Lower leg skin (tissue), 4 donors: Measurements from ENCODE around the gene ZYX. TPM values are rescaled to one million over a fixed set of nuclear protein-coding genes. Genes with fewer than 3 reads are reported as not detected.
"Not testable (repeated sequence)": the region's sequence is repeated elsewhere in the genome, so short reads cannot be mapped to it uniquely, and the experiment has no call there.

ENCODE experiments used
- DNase-seq, 2 donors: peaks; one replicate each; pipeline ENCODE4 v3.0.0-alpha.2; 2019; ENCODE audit warnings: low spot score in 2 of 2
- H3K4me3 ChIP-seq: fragments of 200-600 bp; sonication (generic); 2 replicates; pipeline ENCODE4 v1.5.1; 2017; ENCODE audit warnings: mild to moderate bottlenecking, low read depth; ENCODE audit not compliant: poor library complexity, severe bottlenecking
- CTCF ChIP-seq, 3 donors: fragments of 450-650 bp; IDR thresholded peaks; one replicate each; pipeline ENCODE4 v1.5.1; 2016; ENCODE audit warnings: antibody characterized with exemption in 3 of 3, mild to moderate bottlenecking in 3 of 3, moderate library complexity in 2 of 3
- POLR2A ChIP-seq, 2 donors: fragments of 450-650 bp; IDR thresholded peaks; one replicate each; pipeline ENCODE4 v1.6.1; 2016 to 2017; ENCODE audit warnings: antibody characterized with exemption in 2 of 2, mild to moderate bottlenecking in 1 of 2, moderate library complexity in 1 of 2
- WGBS, 2 donors: methylation state at CpG; one replicate each; pipeline ENCODE4 v1.1.5; 2018; 5-methylcytosine and 5-hydroxymethylcytosine counted together
- intact Hi-C: fragments of 100-400 bp; cut with DNase I; formaldehyde crosslinking; loops from one replicate; pipeline ENCODE4 v1.15.0; 2023; ENCODE audit warnings: low total_unique reads
- total RNA-seq, 4 donors: library from RNA; depleted of rRNA; stranded (reverse); fragments of >200 nt; gene quantifications; one replicate each; pipeline ENCODE4 v1.1.0, GENCODE V29; 2016

ZYX gene
- total RNA-seq, 4 donors from 2014 or later: 45.6 to 91.1 (median 60.9) TPM

- DNase-seq: peak in 1 of 2 donors; percentile 84
- TF ChIP-seq POLR2A (IDR thresholded peaks at IDR 0.05): no peak
- no peak overlapping the region for H3K4me3 ChIP-seq
- intact Hi-C loops: no loop called here
- 78 to 86% methylated on average over 18 to 28 of the region's 28 CpGs for WGBS, 2 donors
Measured at GRCh38 chr7:143396625-143397556, 15.7 kb downstream of the ZYX start.

GRCh38 chr7:143397710-143398530 is 16.8 kb downstream of the ZYX start:
- intact Hi-C loops: no loop called here
- no peak overlapping the region for H3K4me3 ChIP-seq
- DNase-seq: peak in 1 of 2 donors; percentile 64
- 91% methylated on average over 16 of the region's 16 CpGs for WGBS, 2 donors
- TF ChIP-seq CTCF (IDR thresholded peaks at IDR 0.05): no peak
- TF ChIP-seq POLR2A (IDR thresholded peaks at IDR 0.05): no peak

GRCh38 chr7:143398616-143399015 is 17.5 kb downstream of the ZYX start:
- intact Hi-C loops: no loop called here
- 90 to 95% methylated on average over 9 to 14 of the region's 14 CpGs for WGBS, 2 donors
- H3K4me3 ChIP-seq: no peak overlapping the region
- peak in 1 of 2 donors; percentile 78 for DNase-seq
- no peak for TF ChIP-seq POLR2A (IDR thresholded peaks at IDR 0.05)
- TF ChIP-seq CTCF (IDR thresholded peaks at IDR 0.05): no peak

GRCh38 chr7:143399151-143399550 is 18.0 kb downstream of the ZYX start:
- DNase-seq: peak in 1 of 2 donors; percentile 79
- WGBS, 2 donors: 82 to 94% methylated on average over 8 of the region's 8 CpGs
- H3K4me3 ChIP-seq: no peak overlapping the region
- TF ChIP-seq POLR2A (IDR thresholded peaks at IDR 0.05) (no peak), CTCF (IDR thresholded peaks at IDR 0.05) (no peak)
- intact Hi-C loops: no loop called here

DNA sequence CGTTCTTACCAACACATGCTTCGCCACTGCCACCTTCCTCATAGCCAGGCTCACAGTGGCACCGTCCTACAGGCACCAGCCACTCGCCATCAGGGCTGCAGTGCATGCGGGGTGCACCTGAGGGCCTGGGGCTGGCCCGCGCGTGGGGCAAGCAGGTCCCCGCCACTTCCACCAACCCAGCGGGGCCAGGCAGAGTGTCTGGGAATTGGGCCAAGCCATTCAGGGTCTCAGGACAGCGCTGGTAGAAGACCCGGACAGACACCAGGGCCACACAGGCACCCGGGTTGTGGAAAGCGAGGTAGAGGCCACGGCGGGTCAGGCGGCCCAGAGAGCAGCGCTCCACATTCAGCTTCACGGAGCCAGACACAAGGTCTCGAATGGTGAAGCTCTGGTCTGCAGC is 18.5 kb downstream of the ZYX start:
- WGBS, 2 donors: 94 to 95% methylated on average over 20 of the region's 20 CpGs
- intact Hi-C loops: no loop called here
- no peak overlapping the region for H3K4me3 ChIP-seq
- TF ChIP-seq CTCF (IDR thresholded peaks at IDR 0.05): no peak
- TF ChIP-seq POLR2A (IDR thresholded peaks at IDR 0.05): no peak
- peak in 1 of 2 donors; percentile 82 for DNase-seq

- H3K4me3 ChIP-seq: no peak overlapping the region
- intact Hi-C loops: no loop called here
Measured at GRCh38 chr7:143401265-143401664, 20.1 kb downstream of the ZYX start.

GRCh38 chr7:143402233-143402632 is 21.1 kb downstream of the ZYX start:
- DNase-seq, intact Hi-C loops, H3K4me3 ChIP-seq: not testable (repeated sequence)
- 78 to 82% methylated on average over 4 of the region's 4 CpGs for WGBS, 2 donors

More at GRCh38 chr7:143401265-143401664, 20.1 kb downstream of the ZYX start:
- 90% methylated on average over 9 to 12 of the region's 12 CpGs for WGBS, 2 donors
- peak in 1 of 2 donors; percentile 75 for DNase-seq
- no peak for TF ChIP-seq CTCF (IDR thresholded peaks at IDR 0.05)
- no peak for TF ChIP-seq POLR2A (IDR thresholded peaks at IDR 0.05)
